NCI-H2227 treated with DMSO at 0.1 percent for 48 hours (cell line): ENCODE results near the gene ERICH2.
"Not testable (repeated sequence)": the region's sequence is repeated elsewhere in the genome, so short reads cannot be mapped to it uniquely, and the experiment has no call there.

Experiments used
- DNase-seq: peaks from one replicate; lab custom pipeline; 2025; lab: John Stamatoyannopoulos, UW

ERICH2 gene

DNA sequence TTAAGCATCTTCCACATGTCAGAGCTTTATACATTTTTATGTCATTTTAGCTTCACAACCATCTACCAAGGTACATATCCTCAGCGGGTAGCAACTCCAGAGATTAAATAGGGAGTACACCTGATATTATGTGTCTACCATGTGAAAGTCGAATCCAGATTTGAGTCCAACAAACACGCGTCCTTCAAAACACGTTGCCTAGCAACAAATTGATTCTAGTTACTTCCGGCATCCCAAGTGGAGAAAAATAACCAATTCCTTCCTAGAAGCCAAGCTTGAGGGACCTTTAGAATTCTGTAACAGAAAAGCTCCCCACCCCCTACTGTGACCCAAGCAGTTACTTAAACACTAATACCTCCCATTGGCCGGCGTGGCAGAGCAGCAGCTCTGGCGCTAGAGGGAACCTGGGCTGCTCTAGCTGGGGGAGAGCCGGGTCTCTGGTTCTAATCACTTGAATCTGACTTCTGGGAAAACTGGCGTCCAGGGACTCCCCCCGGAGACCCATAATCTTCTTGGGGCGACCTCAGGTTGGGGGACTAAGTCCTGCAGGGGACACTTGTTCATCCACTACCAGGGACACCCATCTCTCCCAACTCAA is at the start of gene ERICH2:
Gene ERICH2 (plus strand): TSS at position 371 of the 598 bp plus-strand sequence. CDS start 304 bp downstream, outside the sequence.
- peak; percentile 93 for DNase-seq

GRCh38 chr2:170721678-170722077 is 48.5 kb upstream of the ERICH2 start:
- DNase-seq, result no peak

DNA sequence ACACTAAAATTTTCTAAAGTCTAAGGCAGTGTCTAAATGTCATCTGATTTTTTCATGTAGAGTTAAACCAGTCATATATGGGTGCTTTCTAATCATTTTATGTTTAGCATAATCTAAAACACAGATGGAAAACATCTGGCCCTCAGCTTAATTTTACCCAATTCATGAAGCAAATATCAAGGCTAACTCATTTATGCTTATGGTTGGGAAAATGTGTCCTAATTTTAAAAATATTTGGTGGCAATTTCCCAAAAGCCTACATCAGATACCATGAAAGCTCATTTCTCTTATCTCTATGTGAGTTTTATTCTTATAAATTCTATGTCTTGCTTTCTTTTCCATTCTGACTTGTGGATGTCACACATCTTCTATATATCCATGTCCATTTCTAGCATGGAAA is 47.9 kb upstream of the ERICH2 start:
- no peak for DNase-seq

- DNase-seq, result no peak
These were observed 46.7 kb upstream of the ERICH2 start for GRCh38 chr2:170723446-170723958.

DNA sequence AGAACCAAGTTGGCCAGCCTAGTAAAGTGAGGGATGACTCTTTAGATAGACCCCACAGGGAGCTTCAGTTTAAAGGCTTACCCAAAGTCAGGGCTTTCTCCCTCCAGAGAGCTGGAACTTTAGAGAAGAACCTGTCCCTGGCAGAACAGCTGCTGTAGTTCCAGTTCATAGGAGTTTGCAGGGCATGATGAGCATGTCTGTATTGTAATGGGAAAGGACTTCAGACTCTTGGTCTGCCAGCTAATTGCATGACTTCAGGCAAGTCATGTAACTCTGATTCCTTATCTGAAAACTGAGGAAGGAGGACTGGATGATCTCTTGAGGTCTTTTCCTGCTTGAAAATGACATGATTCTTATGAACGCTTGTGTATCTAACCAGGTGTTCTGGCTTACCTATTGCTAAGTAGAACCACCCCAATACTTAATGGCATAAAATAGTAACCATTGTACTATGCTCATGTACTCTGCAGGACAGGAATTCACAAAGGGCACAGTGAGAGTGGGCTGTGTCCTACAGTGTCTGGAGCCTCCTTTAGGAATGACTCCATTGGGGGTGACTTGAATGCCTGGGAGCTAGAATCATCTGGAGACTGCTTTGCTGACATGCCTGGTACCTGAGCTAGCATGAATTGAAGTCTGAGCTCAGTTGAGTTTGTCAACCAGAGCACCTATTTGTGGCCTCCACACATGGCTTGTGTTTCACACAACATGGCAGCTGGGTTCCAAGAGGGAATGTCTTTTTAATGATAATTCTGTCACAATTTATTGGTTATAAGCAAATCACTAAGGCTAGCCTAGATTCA is 36.2 kb upstream of the ERICH2 start:
- DNase-seq, result no peak

DNA sequence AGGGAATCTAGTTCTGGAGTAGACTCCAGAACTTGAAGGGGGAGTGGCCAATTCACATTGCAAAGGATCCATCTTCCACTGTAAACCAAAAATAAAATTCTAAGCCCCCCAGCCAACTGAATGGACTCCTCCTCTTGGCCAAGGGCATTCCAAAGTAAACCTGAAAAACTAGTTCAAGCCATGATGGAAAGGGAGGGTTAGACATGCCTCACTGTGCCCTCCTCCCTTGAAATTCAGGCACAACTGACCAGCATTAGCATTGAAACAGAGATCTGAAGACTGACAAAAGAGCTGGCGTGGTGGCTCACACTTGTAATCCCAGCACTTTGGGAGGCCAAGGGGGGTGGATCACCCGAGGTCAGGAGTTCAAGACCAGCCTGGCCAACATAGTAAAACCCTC is 35.6 kb upstream of the ERICH2 start:
- DNase-seq, result not testable (repeated sequence)

DNA sequence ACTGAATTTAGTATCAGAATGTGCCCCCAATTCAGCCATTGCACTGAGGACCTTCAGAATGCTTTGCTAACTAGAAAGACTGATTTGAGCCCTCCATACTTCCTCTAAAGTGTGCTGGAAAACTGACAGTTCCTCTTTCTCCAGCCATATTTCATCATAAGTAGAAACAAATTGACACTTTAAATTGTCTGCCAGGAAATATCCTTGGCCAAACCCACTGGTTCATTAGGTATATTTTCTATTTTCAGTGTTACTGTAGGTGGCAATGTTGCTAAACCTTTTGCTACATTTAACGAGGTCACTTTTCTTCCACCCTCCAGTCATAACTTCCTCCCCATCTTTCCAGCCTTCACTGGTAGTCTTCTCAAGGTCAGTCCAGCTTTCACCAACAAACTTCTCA is 33.5 kb upstream of the ERICH2 start:
- DNase-seq, result no peak

- no peak for DNase-seq
These were observed 32.8 kb upstream of the ERICH2 start for GRCh38 chr2:170737406-170737805.

GRCh38 chr2:170737821-170738220 is 32.4 kb upstream of the ERICH2 start:
- DNase-seq, result no peak

DNA sequence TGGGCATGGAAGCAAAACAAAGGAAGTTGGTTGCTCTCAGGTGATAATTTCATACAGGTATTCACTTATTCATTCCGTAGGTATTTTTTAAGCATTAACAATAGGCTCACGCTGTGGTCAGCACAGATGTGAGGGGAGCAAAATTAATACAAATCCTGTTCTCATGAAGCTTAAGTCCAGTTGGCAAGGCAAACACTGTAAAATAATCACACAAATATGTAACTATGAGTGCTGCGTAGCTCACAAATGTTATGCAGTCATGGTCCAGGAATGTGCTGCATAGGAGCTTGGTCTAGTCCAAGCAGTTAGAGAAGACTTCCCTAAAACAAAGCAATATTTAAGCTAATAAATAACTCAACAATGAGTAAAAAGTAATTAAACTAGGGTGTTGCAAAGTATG is 31.1 kb upstream of the ERICH2 start:
- no peak for DNase-seq

- no peak for DNase-seq
These were observed 30.6 kb upstream of the ERICH2 start for GRCh38 chr2:170739507-170740046.

GRCh38 chr2:170740660-170741059 is 29.5 kb upstream of the ERICH2 start:
- no peak for DNase-seq

DNA sequence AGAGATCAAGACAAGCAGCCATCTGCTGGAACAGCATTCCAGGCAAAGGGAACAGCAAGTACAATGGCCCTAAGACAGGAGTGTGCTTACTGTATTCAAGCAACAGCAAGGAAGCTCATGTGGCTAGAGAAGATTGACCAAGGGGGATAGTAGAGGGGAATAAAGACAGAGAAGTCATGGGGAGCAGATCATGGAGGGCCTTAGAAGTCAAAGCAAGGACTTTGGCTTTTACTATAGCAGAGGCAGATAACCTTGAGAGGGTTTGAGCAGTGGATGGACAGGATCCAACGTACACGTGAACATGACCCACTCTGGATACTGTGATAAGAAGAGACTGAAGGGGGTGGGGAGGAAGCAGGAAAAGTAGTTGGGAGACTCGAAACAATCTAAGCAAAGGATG is 28.2 kb upstream of the ERICH2 start:
- no peak for DNase-seq

DNA sequence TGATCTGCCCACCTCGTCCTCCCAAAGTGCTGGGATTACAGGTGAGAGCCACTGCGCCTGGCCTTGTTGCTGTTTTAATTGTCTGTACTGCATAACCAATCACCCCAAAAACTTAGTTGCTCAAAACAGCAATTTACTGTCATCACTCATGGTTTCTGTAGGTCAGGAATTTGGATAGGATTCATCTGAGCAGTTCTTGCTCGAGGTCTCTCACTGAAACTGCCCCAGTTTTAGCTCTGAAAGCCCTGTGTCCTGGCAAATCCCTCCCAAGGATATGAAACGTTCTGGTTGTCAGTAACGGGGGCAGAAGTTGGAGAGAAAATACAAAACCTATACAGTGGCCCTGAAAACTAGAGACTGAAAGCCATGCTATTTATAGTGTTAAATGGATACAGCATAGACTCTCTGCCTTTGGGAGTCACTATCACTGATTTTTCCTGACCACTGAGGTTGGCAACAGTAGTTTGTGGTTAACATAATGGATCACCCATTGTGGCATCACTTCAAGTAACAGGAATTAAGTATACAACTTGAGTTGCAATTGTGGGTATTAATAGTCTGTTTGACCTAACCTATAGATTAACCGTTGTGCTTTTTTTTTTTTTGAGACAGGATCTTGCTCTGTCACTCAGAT is 27.2 kb upstream of the ERICH2 start:
- DNase-seq, result no peak

GRCh38 chr2:170743530-170744239 is 26.5 kb upstream of the ERICH2 start:
- no peak for DNase-seq

- no peak for DNase-seq
These were observed 25.8 kb upstream of the ERICH2 start for GRCh38 chr2:170744248-170745002.

DNA sequence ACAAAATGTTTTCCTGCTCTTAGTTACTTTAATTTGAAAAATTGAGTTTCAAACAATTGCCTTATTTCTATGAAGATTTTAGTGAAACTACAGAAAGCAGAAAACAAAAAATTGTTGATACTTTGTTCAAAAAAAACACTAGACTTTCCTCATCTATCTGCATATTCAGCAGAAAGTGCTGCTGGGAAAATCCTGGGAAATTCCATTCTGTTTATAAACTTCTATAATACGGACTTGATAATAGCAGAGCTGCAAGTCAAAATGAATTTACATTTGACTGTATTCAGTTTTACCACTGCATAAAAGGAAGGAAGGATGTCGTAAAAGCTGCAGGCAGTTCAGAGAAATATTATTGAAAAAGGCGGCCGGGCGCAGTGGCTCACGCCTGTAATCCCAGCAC is 24.9 kb upstream of the ERICH2 start:
- DNase-seq, result no peak

DNA sequence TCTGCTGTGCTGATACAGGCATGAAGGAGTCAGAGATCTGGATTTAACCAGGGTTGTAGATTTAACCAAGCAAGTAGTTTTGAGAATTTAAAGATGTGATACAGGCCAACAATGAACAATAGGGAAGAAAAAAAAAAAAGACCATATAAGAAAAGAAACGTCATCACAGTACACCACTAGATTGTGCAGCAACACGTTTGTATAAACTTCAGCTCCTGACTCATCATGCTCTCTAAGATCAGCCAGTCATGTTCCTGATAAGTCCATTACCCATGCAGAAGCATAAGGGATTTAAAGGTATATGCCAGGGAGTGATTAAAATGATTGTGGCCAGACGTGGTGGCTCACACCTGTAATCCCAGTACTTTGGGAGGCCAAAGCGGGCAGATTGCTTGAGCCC is 22.3 kb upstream of the ERICH2 start:
- no peak for DNase-seq

GRCh38 chr2:170751555-170751954 is 18.6 kb upstream of the ERICH2 start:
- DNase-seq, result not testable (repeated sequence)

DNA sequence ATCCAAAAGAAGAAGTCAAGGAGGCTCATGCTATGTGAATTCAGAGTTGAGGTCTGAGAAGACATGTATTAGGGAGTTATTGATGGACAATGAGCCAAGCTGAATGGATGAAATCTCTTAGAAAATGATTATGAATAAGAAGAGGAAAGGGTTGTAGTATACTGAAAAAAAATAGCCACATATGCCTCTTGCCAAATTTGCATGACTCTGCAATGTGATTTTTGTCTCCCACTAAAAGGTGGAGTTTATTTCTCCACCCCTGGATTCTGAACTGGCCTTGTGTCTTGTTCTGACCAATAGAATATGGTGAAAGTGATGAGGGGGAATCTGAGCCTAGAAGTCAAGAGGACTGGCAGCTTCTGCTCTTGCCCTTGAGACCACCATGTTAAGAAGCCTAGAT is 8.6 kb upstream of the ERICH2 start:
- DNase-seq, result no peak

- DNase-seq, result no peak
These were observed 7.4 kb upstream of the ERICH2 start for GRCh38 chr2:170762760-170763159.
